Endothelial cell of umbilical vein (primary cell): Measurements from ENCODE around the gene PUS10.

Source experiments
- CTCF ChIP-seq, 2 donors: IDR thresholded peaks; 1 replicate in 1 of 2; 2 replicates in 1 of 2; pipeline ENCODE4 v1.5.1; 2011; ENCODE audit warnings: low read length in 2 of 2, mild to moderate bottlenecking in 2 of 2, moderate library complexity in 2 of 2, control low read depth in 1 of 2, inconsistent platforms in 1 of 2, low read depth in 1 of 2; ENCODE audit not compliant: insufficient read depth in 1 of 2; ENCODE audit errors: extremely low read depth in 1 of 2
- EZH2 ChIP-seq: IDR thresholded peaks from 2 replicates; pipeline ENCODE4 v1.6.1; 2012; ENCODE audit warnings: borderline replicate concordance, low read depth, mild to moderate bottlenecking, moderate library complexity, low read length, inconsistent platforms; ENCODE audit not compliant: severe bottlenecking
- MAX ChIP-seq: IDR thresholded peaks from 2 replicates; pipeline ENCODE4 v1.6.1; 2011; ENCODE audit not compliant: insufficient read depth, insufficient read length
- MYC ChIP-seq: IDR thresholded peaks from one replicate; pipeline ENCODE4 v1.6.1; 2011; ENCODE audit warnings: mild to moderate bottlenecking, low read depth, low read length
- POLR2A ChIP-seq: IDR thresholded peaks from 2 replicates; pipeline ENCODE4 v1.6.1; 2012; ENCODE audit warnings: low read depth, mild to moderate bottlenecking, control low read depth, low read length

GRCh38 chr2:60926741-60927552, 91.1 kb downstream of the PUS10 start:
- TF ChIP-seq CTCF (IDR thresholded peaks at IDR 0.05; ENCODE audit: extremely low read depth in 1 of 2, insufficient read depth in 1 of 2, low read depth in 1 of 2, low read length in 2 of 2), result no peak
- no peak for TF ChIP-seq POLR2A
- no peak for TF ChIP-seq MYC
- TF ChIP-seq EZH2, result no peak
- no peak for TF ChIP-seq MAX
